HepG2 (cell line): ENCODE measurements around the gene MYH9. TPM values are rescaled to one million over a fixed set of nuclear protein-coding genes. Genes with fewer than 3 reads are reported as not detected.

ENCODE experiments used
- ADNP ChIP-seq: sonication (generic); formaldehyde crosslinking; IDR thresholded peaks from 2 replicates; pipeline ENCODE4 v1.4.0; 2020; ENCODE audit warnings: missing genetic modification reagents
- EP300 ChIP-seq, 3 experiments: sonication (generic) in 1 of 3; formaldehyde crosslinking in 1 of 3; IDR thresholded peaks; 2 replicates each; pipeline versions ENCODE4 v1.5.1 to v1.6.1; 2011 to 2020; ENCODE audit warnings: low read depth in 2 of 3, low read length in 2 of 3, borderline replicate concordance in 1 of 3, improper control_type of control experiment in 1 of 3, mild to moderate bottlenecking in 1 of 3, missing genetic modification reagents in 1 of 3, moderate library complexity in 1 of 3
- FIP1L1 ChIP-seq: fragments of 200-400 bp; formaldehyde crosslinking; IDR thresholded peaks from 2 replicates; pipeline ENCODE4 v1.6.1; 2018; ENCODE audit warnings: low read depth, mild to moderate bottlenecking, low read length, moderate library complexity, borderline replicate concordance; ENCODE audit not compliant: insufficient read depth
- FOSL1 ChIP-seq: sonication (generic); formaldehyde crosslinking; IDR thresholded peaks from 2 replicates; pipeline ENCODE4 v1.9.0; 2021; ENCODE audit warnings: missing genetic modification reagents, borderline replicate concordance
- MAZ ChIP-seq, 2 experiments: sonication (generic) in 1 of 2; formaldehyde crosslinking in 1 of 2; IDR thresholded peaks; 2 replicates each; pipeline versions ENCODE4 v1.5.0 to v1.6.1; 2012 to 2020; ENCODE audit warnings: low read depth in 2 of 2, mild to moderate bottlenecking in 2 of 2, borderline replicate concordance in 1 of 2, improper control_type of control experiment in 1 of 2, low read length in 1 of 2, missing genetic modification reagents in 1 of 2, moderate library complexity in 1 of 2
- SMAD1 ChIP-seq: sonication (generic); formaldehyde crosslinking; IDR thresholded peaks from 2 replicates; pipeline ENCODE4 v1.4.0; 2020; ENCODE audit warnings: missing genetic modification reagents, low read depth, mild to moderate bottlenecking, borderline replicate concordance
- TFE3 ChIP-seq: IDR thresholded peaks from 2 replicates; pipeline ENCODE4 v1.6.1; 2016
- TRIM24 ChIP-seq: sonication (generic); formaldehyde crosslinking; IDR thresholded peaks from 2 replicates; pipeline ENCODE4 v1.8.0; 2022; ENCODE audit warnings: mild to moderate bottlenecking, missing genetic modification reagents
- ZFX ChIP-seq: sonication (generic); formaldehyde crosslinking; IDR thresholded peaks from 2 replicates; pipeline ENCODE4 v1.4.0; 2020; ENCODE audit warnings: mild to moderate bottlenecking, low read depth, missing genetic modification reagents, moderate library complexity
- ZNF124 ChIP-seq: sonication (generic); formaldehyde crosslinking; IDR thresholded peaks from 2 replicates; pipeline ENCODE4 v1.4.0; 2020; ENCODE audit warnings: missing genetic modification reagents
- ZNF138 ChIP-seq: sonication (generic); formaldehyde crosslinking; IDR thresholded peaks from 2 replicates; pipeline ENCODE4 v1.5.0; 2020; ENCODE audit warnings: mild to moderate bottlenecking, low read depth, missing genetic modification reagents
- ZNF17 ChIP-seq: sonication (generic); formaldehyde crosslinking; IDR thresholded peaks from 2 replicates; pipeline ENCODE4 v1.5.0; 2020; ENCODE audit warnings: mild to moderate bottlenecking, missing genetic modification reagents
- ZNF30 ChIP-seq: sonication (generic); formaldehyde crosslinking; IDR thresholded peaks from 2 replicates; pipeline ENCODE4 v1.5.0; 2020; ENCODE audit warnings: mild to moderate bottlenecking, missing genetic modification reagents
- ZNF383 ChIP-seq: sonication (generic); formaldehyde crosslinking; IDR thresholded peaks from 2 replicates; pipeline ENCODE4 v1.4.0; 2020; ENCODE audit warnings: missing genetic modification reagents, mild to moderate bottlenecking, borderline replicate concordance
- ZNF563 ChIP-seq: sonication (generic); formaldehyde crosslinking; IDR thresholded peaks from 2 replicates; pipeline ENCODE4 v1.8.0; 2022; ENCODE audit warnings: mild to moderate bottlenecking, moderate library complexity, missing genetic modification reagents
- ZNF619 ChIP-seq: sonication (generic); formaldehyde crosslinking; IDR thresholded peaks from 2 replicates; pipeline ENCODE4 v1.4.0; 2020; ENCODE audit warnings: mild to moderate bottlenecking, missing genetic modification reagents
- ZSCAN21 ChIP-seq: sonication (generic); formaldehyde crosslinking; IDR thresholded peaks from 2 replicates; pipeline ENCODE4 v1.8.0; 2022; ENCODE audit warnings: mild to moderate bottlenecking, missing genetic modification reagents, moderate library complexity, borderline replicate concordance
- ZSCAN22 ChIP-seq: sonication (generic); formaldehyde crosslinking; IDR thresholded peaks from 2 replicates; pipeline ENCODE4 v1.4.0; 2020; ENCODE audit warnings: mild to moderate bottlenecking, missing genetic modification reagents
- polyA plus RNA-seq, 8 experiments: library from polyadenylated mRNA; depleted of rRNA in 3 of 8; stranded (reverse) in 7 of 8; unstranded in 1 of 8; fragments of >200 nt; fragmentation: Illumina TruSeq in 4 of 8; extraction: Trizol in 4 of 8; gene quantifications; 2 replicates each; pipeline versions ENCODE4 v1.2.1 to v1.2.3, GENCODE V29; 2011 to 2016; ENCODE audit warnings: low read depth in 4 of 8, missing spikeins in 1 of 8, mixed read lengths in 1 of 8; ENCODE audit not compliant: insufficient read depth in 1 of 8
- total RNA-seq, 5 experiments: library from RNA; depleted of rRNA; stranded (reverse); fragments of >200 nt; fragmentation: Illumina TruSeq; extraction: Trizol; gene quantifications; 2 replicates each; pipeline ENCODE4 v1.2.3, GENCODE V29; 2016; ENCODE audit warnings: low read depth in 1 of 5
- TF ChIP-seq, protein P1 (sequence below): sonication (generic); formaldehyde crosslinking; IDR thresholded peaks from 2 replicates; pipeline ENCODE4 v1.8.1; 2023; ENCODE audit warnings: mild to moderate bottlenecking, missing genetic modification reagents
- TF ChIP-seq, protein P2 (sequence below): sonication (generic); formaldehyde crosslinking; IDR thresholded peaks from 2 replicates; pipeline ENCODE4 v1.4.0; 2020; ENCODE audit warnings: missing genetic modification reagents
- TF ChIP-seq, protein P3 (sequence below): sonication (generic); formaldehyde crosslinking; IDR thresholded peaks from 2 replicates; pipeline ENCODE4 v1.5.1; 2020; ENCODE audit warnings: missing genetic modification reagents, mild to moderate bottlenecking, borderline replicate concordance
- TF ChIP-seq, protein P4 (sequence below): sonication (generic); formaldehyde crosslinking; IDR thresholded peaks from 2 replicates; pipeline ENCODE4 v1.5.0; 2020; ENCODE audit warnings: mild to moderate bottlenecking, low read depth, missing genetic modification reagents, borderline replicate concordance

Gene MYH9
- total and polyA plus RNA-seq, 2 of the 13 experiments (the other 11 are each of a cell fraction or from before 2014, with no cell fraction given), result 50.7 to 98.5 TPM

GRCh38 chr22:36419177-36419911, 31.6 kb upstream of the MYH9 start (continued):
- TF ChIP-seq TFE3, result peak; percentile 97
- 0 out of 2 replicates have a peak, but pooled peaks have one; percentile 62 for TF ChIP-seq ZNF124 (CRISPR knock-in tag)
- no peak for TF ChIP-seq ZSCAN22 (CRISPR knock-in tag)
- TF ChIP-seq EP300 (IDR thresholded peaks at IDR 0.05; ENCODE audit: low read depth in 2 of 2, low read length in 2 of 2), result peak; percentile 44 to 99; a peak in 3 of 4 replicates
- TF ChIP-seq EP300 (CRISPR knock-in tag; IDR thresholded peaks at IDR 0.05; ENCODE audit: borderline replicate concordance), result peak; percentile 98
- no peak for TF ChIP-seq FIP1L1
- peak; percentile 55 for TF ChIP-seq ZFX (CRISPR knock-in tag)
- TF ChIP-seq, protein P1, sequence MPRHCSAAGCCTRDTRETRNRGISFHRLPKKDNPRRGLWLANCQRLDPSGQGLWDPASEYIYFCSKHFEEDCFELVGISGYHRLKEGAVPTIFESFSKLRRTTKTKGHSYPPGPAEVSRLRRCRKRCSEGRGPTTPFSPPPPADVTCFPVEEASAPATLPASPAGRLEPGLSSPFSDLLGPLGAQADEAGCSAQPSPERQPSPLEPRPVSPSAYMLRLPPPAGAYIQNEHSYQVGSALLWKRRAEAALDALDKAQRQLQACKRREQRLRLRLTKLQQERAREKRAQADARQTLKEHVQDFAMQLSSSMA, result no peak; the same call in 1 of the 2 replicates
- TF ChIP-seq ZNF138 (CRISPR knock-in tag), result no peak
- peak; percentile 46; the same call in 1 of the 2 replicates for TF ChIP-seq MAZ (IDR thresholded peaks at IDR 0.05; ENCODE audit: borderline replicate concordance, low read depth, low read length)
- peak; percentile 87 for TF ChIP-seq MAZ (CRISPR knock-in tag; IDR thresholded peaks at IDR 0.05; ENCODE audit: low read depth)
- TF ChIP-seq ADNP (CRISPR knock-in tag), result no peak
- TF ChIP-seq ZNF563, result no peak
- TF ChIP-seq, protein P2, sequence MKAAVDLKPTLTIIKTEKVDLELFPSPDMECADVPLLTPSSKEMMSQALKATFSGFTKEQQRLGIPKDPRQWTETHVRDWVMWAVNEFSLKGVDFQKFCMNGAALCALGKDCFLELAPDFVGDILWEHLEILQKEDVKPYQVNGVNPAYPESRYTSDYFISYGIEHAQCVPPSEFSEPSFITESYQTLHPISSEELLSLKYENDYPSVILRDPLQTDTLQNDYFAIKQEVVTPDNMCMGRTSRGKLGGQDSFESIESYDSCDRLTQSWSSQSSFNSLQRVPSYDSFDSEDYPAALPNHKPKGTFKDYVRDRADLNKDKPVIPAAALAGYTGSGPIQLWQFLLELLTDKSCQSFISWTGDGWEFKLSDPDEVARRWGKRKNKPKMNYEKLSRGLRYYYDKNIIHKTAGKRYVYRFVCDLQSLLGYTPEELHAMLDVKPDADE (CRISPR knock-in tag), result no peak
- no peak for TF ChIP-seq SMAD1
- no peak for TF ChIP-seq ZNF17 (CRISPR knock-in tag)
- no peak for TF ChIP-seq ZSCAN21
- TF ChIP-seq TRIM24 (CRISPR knock-in tag), result peak; percentile 15; the same call in 1 of the 2 replicates
- no peak for TF ChIP-seq ZNF619 (CRISPR knock-in tag)
- TF ChIP-seq, protein P3, sequence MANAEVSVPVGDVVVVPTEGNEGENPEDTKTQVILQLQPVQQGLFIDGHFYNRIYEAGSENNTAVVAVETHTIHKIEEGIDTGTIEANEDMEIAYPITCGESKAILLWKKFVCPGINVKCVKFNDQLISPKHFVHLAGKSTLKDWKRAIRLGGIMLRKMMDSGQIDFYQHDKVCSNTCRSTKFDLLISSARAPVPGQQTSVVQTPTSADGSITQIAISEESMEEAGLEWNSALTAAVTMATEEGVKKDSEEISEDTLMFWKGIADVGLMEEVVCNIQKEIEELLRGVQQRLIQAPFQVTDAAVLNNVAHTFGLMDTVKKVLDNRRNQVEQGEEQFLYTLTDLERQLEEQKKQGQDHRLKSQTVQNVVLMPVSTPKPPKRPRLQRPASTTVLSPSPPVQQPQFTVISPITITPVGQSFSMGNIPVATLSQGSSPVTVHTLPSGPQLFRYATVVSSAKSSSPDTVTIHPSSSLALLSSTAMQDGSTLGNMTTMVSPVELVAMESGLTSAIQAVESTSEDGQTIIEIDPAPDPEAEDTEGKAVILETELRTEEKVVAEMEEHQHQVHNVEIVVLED (CRISPR knock-in tag), result peak; percentile 41; the same call in 1 of the 2 replicates
- TF ChIP-seq FOSL1 (CRISPR knock-in tag), result no peak
- TF ChIP-seq, protein P4, sequence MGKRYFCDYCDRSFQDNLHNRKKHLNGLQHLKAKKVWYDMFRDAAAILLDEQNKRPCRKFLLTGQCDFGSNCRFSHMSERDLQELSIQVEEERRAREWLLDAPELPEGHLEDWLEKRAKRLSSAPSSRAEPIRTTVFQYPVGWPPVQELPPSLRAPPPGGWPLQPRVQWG (CRISPR knock-in tag), result no peak
- TF ChIP-seq ZNF383 (CRISPR knock-in tag), result no peak
- TF ChIP-seq ZNF30 (CRISPR knock-in tag), result no peak
